Ectodermal cell (in vitro differentiated cells): ENCODE results near the gene RAMP3.

Experiments
- H3K27ac ChIP-seq: 2 replicates; pipeline ENCODE4 v1.7.0; 2013; ENCODE audit warnings: mild to moderate bottlenecking, low read depth, low read length; ENCODE audit not compliant: insufficient read depth, poor library complexity, severe bottlenecking
- H3K27me3 ChIP-seq: 2 replicates; pipeline ENCODE4 v1.7.0; 2013; ENCODE audit warnings: mild to moderate bottlenecking, low read length; ENCODE audit not compliant: insufficient read depth, control insufficient read depth, poor library complexity, severe bottlenecking
- H3K36me3 ChIP-seq: one replicate; pipeline ENCODE4 v1.7.0; 2013; ENCODE audit warnings: low read length; ENCODE audit not compliant: control insufficient read depth, insufficient read depth
- H3K4me1 ChIP-seq: one replicate; pipeline ENCODE4 v1.7.0; 2013; ENCODE audit warnings: low read length; ENCODE audit not compliant: control insufficient read depth, insufficient read depth
- H3K4me3 ChIP-seq: 2 replicates; pipeline ENCODE4 v1.7.0; 2013; ENCODE audit warnings: low read depth, low read length, control low read depth; ENCODE audit not compliant: insufficient read depth
- H3K9me3 ChIP-seq: 2 replicates; pipeline ENCODE4 v1.7.0; 2013; ENCODE audit warnings: mild to moderate bottlenecking, low read length, moderate library complexity; ENCODE audit not compliant: control insufficient read depth
- WGBS, 2 experiments: methylation state at CpG; one replicate each; pipeline ENCODE4 v1.1.7; 2013; ENCODE audit warnings: missing lambda C conversion rate in 2 of 2; 5-methylcytosine and 5-hydroxymethylcytosine counted together

The RAMP3 gene

GRCh38 chr7:45220846-45221618 is 63.4 kb downstream of the RAMP3 start:
- Histone ChIP-seq H3K4me3 (no peak overlapping the region), H3K27me3 (no peaks in the 10 kb centered on the region), H3K36me3 (no peaks in the 10 kb centered on the region), H3K9me3 (no peaks in the 10 kb centered on the region), H3K4me1 (peaks cover 27% of the 10 kb centered on the region), H3K27ac (no peak overlapping the region)
- WGBS, 2 experiments = 77 to 80% methylated on average over 11 of the region's 11 CpGs

- Histone ChIP-seq H3K27me3 (no peaks in the 10 kb centered on the region), H3K4me3 (no peak overlapping the region), H3K4me1 (peaks cover 24% of the 10 kb centered on the region), H3K27ac (no peak overlapping the region), H3K36me3 (no peaks in the 10 kb centered on the region), H3K9me3 (no peaks in the 10 kb centered on the region)
- WGBS, 2 experiments = 93 to 94% methylated on average over 7 of the region's 7 CpGs
These were observed 64.5 kb downstream of the RAMP3 start for GRCh38 chr7:45221896-45222604.

GRCh38 chr7:45223078-45223477 is 65.5 kb downstream of the RAMP3 start:
- H3K9me3 ChIP-seq = no peaks in the 10 kb centered on the region
- H3K4me1 ChIP-seq = peaks cover 24% of the 10 kb centered on the region
- H3K4me3 ChIP-seq = no peak overlapping the region

GRCh38 chr7:45223728-45224630 is 66.4 kb downstream of the RAMP3 start:
- H3K27ac ChIP-seq = no peak overlapping the region
- H3K27me3 ChIP-seq = no peaks in the 10 kb centered on the region
- no peak overlapping the region for H3K4me3 ChIP-seq
- H3K9me3 ChIP-seq = no peaks in the 10 kb centered on the region
- peaks cover 23% of the 10 kb centered on the region for H3K4me1 ChIP-seq
- H3K36me3 ChIP-seq = no peaks in the 10 kb centered on the region
- WGBS, 2 experiments = 93% methylated on average over 13 of the region's 13 CpGs

More at GRCh38 chr7:45223078-45223477, 65.5 kb downstream of the RAMP3 start:
- no peaks in the 10 kb centered on the region for H3K27me3 ChIP-seq
- no peak overlapping the region for H3K27ac ChIP-seq
- H3K36me3 ChIP-seq = no peaks in the 10 kb centered on the region

- Histone ChIP-seq H3K9me3 (no peaks in the 10 kb centered on the region), H3K4me3 (no peak overlapping the region), H3K4me1 (peaks cover 15% of the 10 kb centered on the region), H3K36me3 (no peaks in the 10 kb centered on the region), H3K27ac (no peak overlapping the region), H3K27me3 (no peaks in the 10 kb centered on the region)
- 39 to 44% methylated on average over 3 of the region's 3 CpGs for WGBS, 2 experiments
These were observed 67.2 kb downstream of the RAMP3 start for GRCh38 chr7:45224832-45225231.

- H3K36me3 ChIP-seq = no peaks in the 10 kb centered on the region
- no peaks in the 10 kb centered on the region for H3K27me3 ChIP-seq
- H3K9me3 ChIP-seq = no peaks in the 10 kb centered on the region
- peaks cover 9% of the 10 kb centered on the region for H3K4me1 ChIP-seq
- no peak overlapping the region for H3K27ac ChIP-seq
- WGBS, 2 experiments = 78 to 82% methylated on average over 9 of the region's 9 CpGs
- H3K4me3 ChIP-seq = no peak overlapping the region
These were observed 67.8 kb downstream of the RAMP3 start for GRCh38 chr7:45225311-45225947.

- WGBS, 2 experiments = 73 to 79% methylated on average over 2 of the region's 2 CpGs
- Histone ChIP-seq H3K4me3 (no peak overlapping the region), H3K36me3 (no peaks in the 10 kb centered on the region), H3K27me3 (no peaks in the 10 kb centered on the region), H3K9me3 (no peaks in the 10 kb centered on the region), H3K27ac (no peak overlapping the region), H3K4me1 (peaks cover 9% of the 10 kb centered on the region)
These were observed 68.4 kb downstream of the RAMP3 start for GRCh38 chr7:45225948-45226335.

GRCh38 chr7:45229156-45229920 is 71.7 kb downstream of the RAMP3 start:
- Histone ChIP-seq H3K4me1 (no peaks in the 10 kb centered on the region), H3K36me3 (no peaks in the 10 kb centered on the region), H3K27me3 (no peaks in the 10 kb centered on the region), H3K4me3 (no peak overlapping the region), H3K9me3 (no peaks in the 10 kb centered on the region), H3K27ac (no peak overlapping the region)
- 88 to 90% methylated on average over 8 of the region's 8 CpGs for WGBS, 2 experiments

- H3K36me3 ChIP-seq = no peaks in the 10 kb centered on the region
- H3K27me3 ChIP-seq = no peaks in the 10 kb centered on the region
- no peaks in the 10 kb centered on the region for H3K4me1 ChIP-seq
- 87 to 88% methylated on average over 6 of the region's 6 CpGs for WGBS, 2 experiments
- H3K9me3 ChIP-seq = no peaks in the 10 kb centered on the region
- H3K4me3 ChIP-seq = no peak overlapping the region
- no peak overlapping the region for H3K27ac ChIP-seq
These were observed 72.5 kb downstream of the RAMP3 start for GRCh38 chr7:45230083-45230482.
